ENCODE data around the gene CA4. TPM values are rescaled to one million over a fixed set of nuclear protein-coding genes. Genes with fewer than 3 reads are reported as not detected.

CA4 gene
- polyA plus RNA-seq, 1 donor from 2014 or later, result not detected

GRCh38 chr17:60102632-60103096, 47.1 kb upstream of the CA4 start:
- Histone ChIP-seq H3K4me3 (ENCODE audit: low read length) (no peak overlapping the region), H2AFZ (ENCODE audit: low read depth, low read length) (no peak overlapping the region), H3K27ac (ENCODE audit: low read length) (no peak overlapping the region), H3K9me2 (ENCODE audit: insufficient read depth, low read length) (no peaks in the 10 kb centered on the region), H3K9ac (ENCODE audit: low read length) (no peak overlapping the region), H3K79me2 (replicated peaks; ENCODE audit: insufficient read depth, low read length) (no peaks in the 10 kb centered on the region), H3F3A (ENCODE audit: insufficient read depth, low read length, poor library complexity, severe bottlenecking) (no peaks in the 10 kb centered on the region), H3K9me3 (ENCODE audit: low read length) (no peaks in the 10 kb centered on the region), H3K27me3 (ENCODE audit: insufficient read depth, low read depth, low read length) (no peaks in the 10 kb centered on the region), H3K36me3 (ENCODE audit: insufficient read depth, low read length) (no peaks in the 10 kb centered on the region), H4K20me1 (ENCODE audit: insufficient read depth) (no peaks in the 10 kb centered on the region), H3K4me2 (ENCODE audit: low read length) (no peak overlapping the region)
- TF ChIP-seq EZH2 (IDR thresholded peaks at IDR 0.05; ENCODE audit: borderline replicate concordance, insufficient read depth, low read length, poor library complexity, severe bottlenecking) (no peak), CTCF (IDR thresholded peaks at IDR 0.05; ENCODE audit: poor library complexity, severe bottlenecking) (no peak), EP300 (conservative IDR thresholded peaks at IDR 0.05; ENCODE audit: poor library complexity, severe bottlenecking) (no peak), RAD21 (conservative IDR thresholded peaks at IDR 0.05) (no peak)
- TF ChIP-seq, protein P1, sequence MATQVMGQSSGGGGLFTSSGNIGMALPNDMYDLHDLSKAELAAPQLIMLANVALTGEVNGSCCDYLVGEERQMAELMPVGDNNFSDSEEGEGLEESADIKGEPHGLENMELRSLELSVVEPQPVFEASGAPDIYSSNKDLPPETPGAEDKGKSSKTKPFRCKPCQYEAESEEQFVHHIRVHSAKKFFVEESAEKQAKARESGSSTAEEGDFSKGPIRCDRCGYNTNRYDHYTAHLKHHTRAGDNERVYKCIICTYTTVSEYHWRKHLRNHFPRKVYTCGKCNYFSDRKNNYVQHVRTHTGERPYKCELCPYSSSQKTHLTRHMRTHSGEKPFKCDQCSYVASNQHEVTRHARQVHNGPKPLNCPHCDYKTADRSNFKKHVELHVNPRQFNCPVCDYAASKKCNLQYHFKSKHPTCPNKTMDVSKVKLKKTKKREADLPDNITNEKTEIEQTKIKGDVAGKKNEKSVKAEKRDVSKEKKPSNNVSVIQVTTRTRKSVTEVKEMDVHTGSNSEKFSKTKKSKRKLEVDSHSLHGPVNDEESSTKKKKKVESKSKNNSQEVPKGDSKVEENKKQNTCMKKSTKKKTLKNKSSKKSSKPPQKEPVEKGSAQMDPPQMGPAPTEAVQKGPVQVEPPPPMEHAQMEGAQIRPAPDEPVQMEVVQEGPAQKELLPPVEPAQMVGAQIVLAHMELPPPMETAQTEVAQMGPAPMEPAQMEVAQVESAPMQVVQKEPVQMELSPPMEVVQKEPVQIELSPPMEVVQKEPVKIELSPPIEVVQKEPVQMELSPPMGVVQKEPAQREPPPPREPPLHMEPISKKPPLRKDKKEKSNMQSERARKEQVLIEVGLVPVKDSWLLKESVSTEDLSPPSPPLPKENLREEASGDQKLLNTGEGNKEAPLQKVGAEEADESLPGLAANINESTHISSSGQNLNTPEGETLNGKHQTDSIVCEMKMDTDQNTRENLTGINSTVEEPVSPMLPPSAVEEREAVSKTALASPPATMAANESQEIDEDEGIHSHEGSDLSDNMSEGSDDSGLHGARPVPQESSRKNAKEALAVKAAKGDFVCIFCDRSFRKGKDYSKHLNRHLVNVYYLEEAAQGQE (IDR thresholded peaks at IDR 0.05; ENCODE audit: borderline replicate concordance), result no peak

GRCh38 chr17:60103957-60104356, 45.8 kb upstream of the CA4 start:
- no peak overlapping the region for H3K27ac ChIP-seq (ENCODE audit: low read length)
- no peaks in the 10 kb centered on the region for H3K9me2 ChIP-seq (ENCODE audit: insufficient read depth, low read length)
- no peaks in the 10 kb centered on the region for H4K20me1 ChIP-seq (ENCODE audit: insufficient read depth)
- no peaks in the 10 kb centered on the region for H3K36me3 ChIP-seq (ENCODE audit: insufficient read depth, low read length)
- H3F3A ChIP-seq (ENCODE audit: insufficient read depth, low read length, poor library complexity, severe bottlenecking), result no peaks in the 10 kb centered on the region
- no peak overlapping the region for H3K9ac ChIP-seq (ENCODE audit: low read length)
- H3K79me2 ChIP-seq (replicated peaks; ENCODE audit: insufficient read depth, low read length), result no peaks in the 10 kb centered on the region
- no peak overlapping the region for H3K4me2 ChIP-seq (ENCODE audit: low read length)
- H3K27me3 ChIP-seq (ENCODE audit: insufficient read depth, low read depth, low read length), result no peaks in the 10 kb centered on the region
- TF ChIP-seq TAF1 (IDR thresholded peaks at IDR 0.05; ENCODE audit: low read depth), result no peak
- TF ChIP-seq, protein P1 (IDR thresholded peaks at IDR 0.05; ENCODE audit: borderline replicate concordance), result no peak
- no peak for TF ChIP-seq SMC3 (conservative IDR thresholded peaks at IDR 0.05; ENCODE audit: poor library complexity)
- TF ChIP-seq EZH2 (IDR thresholded peaks at IDR 0.05; ENCODE audit: borderline replicate concordance, insufficient read depth, low read length, poor library complexity, severe bottlenecking), result no peak
- no peak for TF ChIP-seq MXI1 (conservative IDR thresholded peaks at IDR 0.05; ENCODE audit: poor library complexity, severe bottlenecking)
- TF ChIP-seq EP300 (conservative IDR thresholded peaks at IDR 0.05; ENCODE audit: poor library complexity, severe bottlenecking), result no peak
- TF ChIP-seq RAD21 (conservative IDR thresholded peaks at IDR 0.05), result no peak
- no peak for TF ChIP-seq POLR2AphosphoS5 (IDR thresholded peaks at IDR 0.05)
- no peak for TF ChIP-seq CTCF (IDR thresholded peaks at IDR 0.05; ENCODE audit: poor library complexity, severe bottlenecking)
- no peaks in the 10 kb centered on the region for H3K9me3 ChIP-seq (ENCODE audit: low read length)
- H2AFZ ChIP-seq (ENCODE audit: low read depth, low read length), result no peak overlapping the region
- H3K4me3 ChIP-seq (ENCODE audit: low read length), result no peak overlapping the region
